Esophagus squamous epithelium (tissue), 4 donors: Measurements from ENCODE around the gene CBX6.

Experiments used
- POLR2A ChIP-seq, 4 donors: fragments of 450-650 bp; IDR thresholded peaks; one replicate each; pipeline ENCODE4 v1.6.1; 2017; ENCODE audit warnings: antibody characterized with exemption in 4 of 4, mild to moderate bottlenecking in 4 of 4, moderate library complexity in 3 of 4
- TF ChIP-seq, protein P1 (sequence below), 6 experiments: fragments of 450-650 bp in 4 of 6; fragments of 200-600 bp in 2 of 6; sonication (generic) in 2 of 6; IDR thresholded peaks; one replicate each; pipeline ENCODE4 v1.5.1; 2016 to 2019; ENCODE audit warnings: antibody characterized with exemption in 6 of 6, mild to moderate bottlenecking in 4 of 6, moderate library complexity in 4 of 6

DNA sequence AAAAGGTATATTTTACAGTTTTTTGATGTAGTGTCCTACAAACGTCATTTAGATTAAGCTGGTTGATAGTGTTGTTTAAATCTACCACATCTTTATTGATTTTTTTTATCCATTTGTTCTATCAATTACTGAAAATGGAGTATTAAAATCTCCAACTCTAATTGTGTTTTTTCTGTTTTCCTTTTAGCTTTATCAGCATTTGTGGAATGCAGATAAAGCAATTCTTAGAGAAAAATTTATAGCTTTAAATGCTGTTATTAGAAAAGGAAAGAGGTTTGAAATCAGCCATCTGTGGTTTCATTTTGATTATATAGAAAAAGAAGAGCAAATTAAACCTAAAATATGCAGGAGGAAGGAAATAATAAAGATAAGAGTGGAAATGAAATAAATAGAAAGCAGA is 39.4 kb upstream of the CBX6 start:
- TF ChIP-seq, protein P1, sequence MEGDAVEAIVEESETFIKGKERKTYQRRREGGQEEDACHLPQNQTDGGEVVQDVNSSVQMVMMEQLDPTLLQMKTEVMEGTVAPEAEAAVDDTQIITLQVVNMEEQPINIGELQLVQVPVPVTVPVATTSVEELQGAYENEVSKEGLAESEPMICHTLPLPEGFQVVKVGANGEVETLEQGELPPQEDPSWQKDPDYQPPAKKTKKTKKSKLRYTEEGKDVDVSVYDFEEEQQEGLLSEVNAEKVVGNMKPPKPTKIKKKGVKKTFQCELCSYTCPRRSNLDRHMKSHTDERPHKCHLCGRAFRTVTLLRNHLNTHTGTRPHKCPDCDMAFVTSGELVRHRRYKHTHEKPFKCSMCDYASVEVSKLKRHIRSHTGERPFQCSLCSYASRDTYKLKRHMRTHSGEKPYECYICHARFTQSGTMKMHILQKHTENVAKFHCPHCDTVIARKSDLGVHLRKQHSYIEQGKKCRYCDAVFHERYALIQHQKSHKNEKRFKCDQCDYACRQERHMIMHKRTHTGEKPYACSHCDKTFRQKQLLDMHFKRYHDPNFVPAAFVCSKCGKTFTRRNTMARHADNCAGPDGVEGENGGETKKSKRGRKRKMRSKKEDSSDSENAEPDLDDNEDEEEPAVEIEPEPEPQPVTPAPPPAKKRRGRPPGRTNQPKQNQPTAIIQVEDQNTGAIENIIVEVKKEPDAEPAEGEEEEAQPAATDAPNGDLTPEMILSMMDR (IDR thresholded peaks at IDR 0.05): no peak
- no peak for TF ChIP-seq POLR2A (IDR thresholded peaks at IDR 0.05)
